ENCODE measurements around the gene FCRL6.
A peak's percentile ranks its signal among the peaks of the same experiment; 100 is the strongest.

FCRL6 gene

GRCh38 chr1:159799446-159799985 is 2.6 kb upstream of the FCRL6 start:
- no peak for DNase-seq (ENCODE audit: low spot score)

- no peak for DNase-seq (ENCODE audit: low spot score)
These were observed 1.8 kb upstream of the FCRL6 start for GRCh38 chr1:159800177-159800930.

GRCh38 chr1:159803956-159804689 is 2.0 kb downstream of the FCRL6 start:
- DNase-seq (ENCODE audit: low spot score): no peak

- no peak for DNase-seq (ENCODE audit: low spot score)
These were observed 2.8 kb downstream of the FCRL6 start for GRCh38 chr1:159804924-159805323.

GRCh38 chr1:159815926-159816325 is 13.8 kb downstream of the FCRL6 start:
- DNase-seq (ENCODE audit: low spot score): no peak

GRCh38 chr1:159817276-159818041 is 15.3 kb downstream of the FCRL6 start:
- peak; percentile 15 for DNase-seq (ENCODE audit: low spot score)

GRCh38 chr1:159821171-159821867 is 19.2 kb downstream of the FCRL6 start:
- no peak for DNase-seq (ENCODE audit: low spot score)

- no peak for DNase-seq (ENCODE audit: low spot score)
These were observed 21.2 kb downstream of the FCRL6 start for GRCh38 chr1:159823406-159823805.

GRCh38 chr1:159825564-159825963 is 23.4 kb downstream of the FCRL6 start:
- DNase-seq (ENCODE audit: low spot score): no peak

GRCh38 chr1:159826441-159827101 is 24.4 kb downstream of the FCRL6 start, which contains the start of gene SLAMF8:
Gene SLAMF8, plus strand, starts transcription at chr1:159826873. Its CDS starts 26 bp downstream, at chr1:159826899.
- DNase-seq (ENCODE audit: low spot score): no peak

GRCh38 chr1:159827102-159827490 is 24.9 kb downstream of the FCRL6 start:
- DNase-seq (ENCODE audit: low spot score): no peak

- no peak for DNase-seq (ENCODE audit: low spot score)
These were observed 25.4 kb downstream of the FCRL6 start for GRCh38 chr1:159827549-159827948.

GRCh38 chr1:159828176-159828575 is 26.0 kb downstream of the FCRL6 start:
- no peak for DNase-seq (ENCODE audit: low spot score)

- no peak for DNase-seq (ENCODE audit: low spot score)
These were observed 26.6 kb downstream of the FCRL6 start for GRCh38 chr1:159828581-159829272.

- DNase-seq (ENCODE audit: low spot score): peak; percentile 49
These were observed 27.1 kb downstream of the FCRL6 start for GRCh38 chr1:159829273-159829634.

GRCh38 chr1:159829822-159830465 is 27.8 kb downstream of the FCRL6 start:
- DNase-seq (ENCODE audit: low spot score): no peak

- no peak for DNase-seq (ENCODE audit: low spot score)
These were observed 28.6 kb downstream of the FCRL6 start for GRCh38 chr1:159830722-159831121.

- DNase-seq (ENCODE audit: low spot score): no peak
These were observed 29.4 kb downstream of the FCRL6 start for GRCh38 chr1:159831412-159832141.

- DNase-seq (ENCODE audit: low spot score): no peak
These were observed 30.1 kb downstream of the FCRL6 start for GRCh38 chr1:159832309-159832708.

Data from HuH-7.5 (cell line).